BLaER1 treated with 17β-estradiol and CSF1 and Interleukin-3, amounts not matched to agents 10 nM and 100 nM (cell line): ENCODE results near the gene PCDH9.
A peak's percentile ranks its signal among the peaks of the same experiment; 100 is the strongest.
"Not testable (repeated sequence)": the region's sequence is repeated elsewhere in the genome, so short reads cannot be mapped to it uniquely, and the experiment has no call there.

Experiments
- H3K27ac ChIP-seq, 11 experiments: shearing (Covaris generic); formaldehyde crosslinking; 2 replicates each; pipeline ENCODE4 v1.8.1; 2022
- H3K27me3 ChIP-seq, 11 experiments: shearing (Covaris generic); formaldehyde crosslinking; 2 replicates each; pipeline ENCODE4 v1.8.1; 2022
- H3K36me3 ChIP-seq, 11 experiments: shearing (Covaris generic); formaldehyde crosslinking; 2 replicates each; pipeline ENCODE4 v1.8.1; 2022
- H3K4me1 ChIP-seq, 10 experiments: shearing (Covaris generic); formaldehyde crosslinking; 2 replicates each; pipeline ENCODE4 v1.8.1; 2022
- H3K4me2 ChIP-seq, 11 experiments: shearing (Covaris generic); formaldehyde crosslinking; 2 replicates each; pipeline ENCODE4 v1.8.1; 2022
- H3K4me3 ChIP-seq, 10 experiments: shearing (Covaris generic); formaldehyde crosslinking; 2 replicates each; pipeline ENCODE4 v1.8.1; 2022
- H3K9ac ChIP-seq, 11 experiments: shearing (Covaris generic); formaldehyde crosslinking; 2 replicates each; pipeline ENCODE4 v1.8.1; 2022
- H3K9me3 ChIP-seq, 11 experiments: shearing (Covaris generic); formaldehyde crosslinking; replicated peaks in 1 of 11; 2 replicates each; pipeline ENCODE4 v1.8.1; 2022
- H4K20me1 ChIP-seq, 11 experiments: shearing (Covaris generic); formaldehyde crosslinking; 2 replicates each; pipeline ENCODE4 v1.8.1; 2022
- Cebpa-rat ChIP-seq, 11 experiments: shearing (Covaris generic); IDR thresholded peaks; 2 replicates each; pipeline ENCODE4 v1.8.1; 2022

Gene PCDH9

DNA sequence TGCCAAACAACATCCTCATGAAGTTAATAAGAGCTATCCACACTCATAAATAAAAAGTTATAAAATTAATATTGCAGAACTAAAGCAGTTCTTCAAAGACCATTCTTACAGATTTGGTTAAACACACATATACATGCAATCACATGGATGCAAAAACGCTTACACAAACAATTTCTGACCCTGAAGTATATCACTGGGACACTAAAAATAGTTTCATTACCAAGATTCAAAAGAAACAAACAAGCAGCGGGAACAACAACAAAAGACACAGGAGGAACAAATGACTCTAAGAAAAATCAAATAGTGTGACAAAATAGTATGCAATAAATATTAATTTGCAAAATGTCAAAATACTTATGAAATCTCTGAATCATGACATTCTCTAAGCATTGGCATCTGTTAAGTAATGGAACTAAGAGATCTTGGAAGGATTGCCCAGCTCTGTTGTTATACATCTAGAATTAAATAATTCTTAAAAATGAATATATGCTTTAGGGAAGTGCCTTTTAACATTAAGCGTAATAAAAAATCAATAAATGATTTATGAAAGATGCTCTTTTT, 132.2 kb downstream of the PCDH9 start:
- H4K20me1 ChIP-seq: no peaks in the 10 kb centered on the region
- H3K4me2 ChIP-seq: no peak overlapping the region

DNA sequence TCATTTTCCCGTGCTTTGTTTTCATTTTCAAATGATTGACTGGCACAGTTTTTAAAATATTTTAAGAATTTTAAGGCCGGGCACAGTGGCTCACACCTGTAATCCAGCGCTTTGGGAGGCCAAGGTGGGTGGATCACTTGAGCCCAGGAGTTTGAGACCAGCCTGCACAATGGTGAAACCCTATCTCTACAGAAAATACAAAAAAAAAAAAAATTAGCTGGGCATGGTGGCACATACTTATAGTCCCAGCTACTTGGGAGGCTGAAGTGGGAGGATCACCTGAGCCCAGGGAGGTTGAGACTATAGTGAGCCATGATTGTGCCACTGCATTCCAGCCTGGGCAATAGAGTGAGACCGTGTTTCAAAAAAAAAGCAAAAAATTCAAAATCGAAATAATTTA, 133.2 kb downstream of the PCDH9 start:
- H3K9ac ChIP-seq, H3K4me3 ChIP-seq, H3K9me3 ChIP-seq, H3K27me3 ChIP-seq, H3K36me3 ChIP-seq, H3K27ac ChIP-seq, H3K4me2 ChIP-seq, H4K20me1 ChIP-seq, H3K4me1 ChIP-seq: not testable (repeated sequence)

More for the DNA sequence above, 132.2 kb downstream of the PCDH9 start:
- no peak overlapping the region for H3K4me3 ChIP-seq
- H3K27me3 ChIP-seq: no peaks in the 10 kb centered on the region
- H3K27ac ChIP-seq: no peak overlapping the region
- H3K9me3 ChIP-seq: no peaks in the 10 kb centered on the region
- H3K36me3 ChIP-seq: no peaks in the 10 kb centered on the region
- H3K9ac ChIP-seq: no peak overlapping the region
- 0 out of 20 replicates have a peak, but pooled peaks cover 0 to 4% (median 0%) of the 10 kb centered on the region in 10 experiments for H3K4me1 ChIP-seq
- no peak for TF ChIP-seq Cebpa-rat (IDR thresholded peaks at IDR 0.05)

DNA sequence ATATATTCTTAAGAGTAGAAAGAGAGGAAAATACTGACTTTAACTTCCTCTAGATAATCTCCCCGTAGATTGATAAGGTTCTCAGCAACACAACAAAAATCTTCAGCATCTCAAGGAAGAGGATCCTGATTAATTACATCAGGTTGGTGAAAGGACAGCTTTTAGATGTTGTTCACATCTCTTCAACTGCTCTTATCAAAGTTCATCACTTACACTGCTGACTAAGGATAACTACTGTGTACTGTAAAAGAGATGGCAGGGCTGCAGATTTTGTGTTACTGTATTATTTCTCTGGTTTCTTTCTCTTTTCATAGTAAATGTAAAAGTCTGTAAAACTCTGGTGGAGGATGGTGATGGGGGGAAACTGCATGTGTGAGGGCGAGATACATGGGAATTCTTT, 133.7 kb downstream of the PCDH9 start:
- H3K27ac ChIP-seq: no peak overlapping the region
- H4K20me1 ChIP-seq: no peaks in the 10 kb centered on the region
- peaks cover 0 to 4% (median 3%) of the 10 kb centered on the region in 10 experiments; a peak in 12 of 20 replicates for H3K4me1 ChIP-seq
- H3K27me3 ChIP-seq: no peaks in the 10 kb centered on the region
- H3K9ac ChIP-seq: no peak overlapping the region
- no peak overlapping the region for H3K4me3 ChIP-seq
- H3K36me3 ChIP-seq: no peaks in the 10 kb centered on the region
- H3K9me3 ChIP-seq: no peaks in the 10 kb centered on the region
- no peak for TF ChIP-seq Cebpa-rat (IDR thresholded peaks at IDR 0.05)
- no peak overlapping the region for H3K4me2 ChIP-seq

DNA sequence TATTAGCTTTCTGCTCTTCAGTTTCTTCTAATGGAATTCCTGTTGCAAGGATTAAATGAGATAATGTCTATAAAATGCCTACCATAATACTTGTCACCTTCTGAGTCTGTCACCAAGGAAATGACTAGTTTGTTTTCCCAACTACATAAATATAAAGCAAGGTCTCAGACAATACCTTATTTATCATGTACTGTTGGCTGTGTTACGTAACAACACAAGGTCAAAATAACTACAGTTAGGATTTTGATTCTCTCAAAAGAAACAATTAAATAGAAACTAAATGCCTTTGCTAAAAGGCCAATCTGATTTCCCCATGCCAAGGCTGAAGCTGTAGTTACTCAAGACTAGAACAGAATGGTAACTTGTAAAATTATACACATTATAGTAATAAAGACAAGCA, 134.5 kb downstream of the PCDH9 start:
- Histone ChIP-seq H3K4me2 (no peak overlapping the region), H3K27ac (no peak overlapping the region), H3K4me1 (peaks cover 0 to 11% (median 10%) of the 10 kb centered on the region in 10 experiments; a peak in 13 of 20 replicates), H4K20me1 (no peaks in the 10 kb centered on the region), H3K9ac (no peak overlapping the region), H3K4me3 (no peak overlapping the region), H3K27me3 (no peaks in the 10 kb centered on the region), H3K36me3 (no peaks in the 10 kb centered on the region), H3K9me3 (no peaks in the 10 kb centered on the region)
- TF ChIP-seq Cebpa-rat (IDR thresholded peaks at IDR 0.05): no peak

DNA sequence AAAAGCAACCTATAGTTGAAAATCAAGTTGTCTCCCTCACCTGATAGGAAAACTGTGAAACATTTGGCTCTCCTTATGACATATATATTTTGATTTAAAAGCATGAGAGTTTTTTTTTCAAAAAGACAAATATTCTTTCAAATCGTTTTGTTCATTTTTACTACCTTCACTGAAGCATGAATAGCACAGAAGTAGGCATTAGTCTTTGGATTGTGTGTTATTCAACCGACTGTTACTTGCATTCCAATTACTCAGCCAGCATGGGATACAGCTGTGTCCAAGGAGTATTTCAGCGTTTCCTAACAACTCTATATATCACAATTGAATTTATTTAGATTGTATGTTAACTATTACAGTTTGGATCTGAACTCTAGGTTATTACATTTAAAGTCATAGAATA, 135.2 kb downstream of the PCDH9 start:
- TF ChIP-seq Cebpa-rat (IDR thresholded peaks at IDR 0.05): no peak
- no peak overlapping the region for H3K9ac ChIP-seq
- no peaks in the 10 kb centered on the region for H3K27me3 ChIP-seq
- no peak overlapping the region for H3K4me3 ChIP-seq
- H3K36me3 ChIP-seq: no peaks in the 10 kb centered on the region
- no peaks in the 10 kb centered on the region for H4K20me1 ChIP-seq
- H3K4me1 ChIP-seq: peaks cover 0 to 16% (median 11%) of the 10 kb centered on the region in 10 experiments; a peak in 13 of 20 replicates
- H3K27ac ChIP-seq: no peak overlapping the region
- no peaks in the 10 kb centered on the region for H3K9me3 ChIP-seq
- H3K4me2 ChIP-seq: no peak overlapping the region

DNA sequence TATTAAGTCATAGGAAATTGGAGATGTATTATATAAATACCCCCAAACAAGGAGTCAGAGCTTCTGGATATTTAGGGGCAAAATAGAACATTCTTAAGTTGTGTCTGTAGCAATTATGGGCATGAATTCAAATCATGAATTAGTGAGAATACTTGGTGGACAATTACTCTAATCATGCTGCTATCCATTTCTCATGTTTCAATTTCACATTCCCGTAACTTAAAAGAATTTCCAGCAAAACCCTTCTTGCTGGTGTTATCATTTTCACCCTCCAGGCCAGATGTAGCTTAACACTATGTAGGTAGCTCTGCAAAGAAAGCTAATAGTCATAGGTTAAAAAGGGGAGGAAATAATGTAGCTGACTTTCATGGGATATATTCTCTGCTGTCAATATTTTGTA, 136.1 kb downstream of the PCDH9 start:
- TF ChIP-seq Cebpa-rat (IDR thresholded peaks at IDR 0.05): no peak
- peaks cover 0 to 16% (median 11%) of the 10 kb centered on the region in 10 experiments; a peak in 13 of 20 replicates for H3K4me1 ChIP-seq
- no peak overlapping the region for H3K4me3 ChIP-seq
- H4K20me1 ChIP-seq: no peaks in the 10 kb centered on the region
- H3K9ac ChIP-seq: no peak overlapping the region
- H3K27ac ChIP-seq: no peak overlapping the region
- no peaks in the 10 kb centered on the region for H3K36me3 ChIP-seq
- H3K9me3 ChIP-seq: no peaks in the 10 kb centered on the region
- H3K27me3 ChIP-seq: no peaks in the 10 kb centered on the region
- no peak overlapping the region for H3K4me2 ChIP-seq

DNA sequence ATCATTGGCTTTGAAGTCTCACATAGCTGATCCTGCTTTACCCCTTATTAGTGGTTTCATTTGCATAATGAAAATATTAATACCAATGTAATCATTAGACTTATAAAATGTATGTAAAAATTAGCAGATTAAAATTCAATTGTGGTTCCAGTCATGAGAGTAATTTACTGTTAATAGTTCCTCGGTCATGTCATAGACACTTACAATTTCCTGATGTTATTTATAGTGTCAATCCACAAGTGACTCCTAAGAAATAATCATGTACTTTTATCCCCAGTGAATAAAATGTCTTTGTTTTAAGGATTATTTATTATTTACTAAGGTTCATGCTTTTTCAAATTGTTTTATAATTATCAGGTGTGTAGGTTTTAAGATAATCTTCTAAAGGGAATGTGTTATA, 138.5 kb downstream of the PCDH9 start:
- no peak overlapping the region for H3K4me3 ChIP-seq
- peaks cover 0 to 16% (median 11%) of the 10 kb centered on the region in 10 experiments; a peak in 13 of 20 replicates for H3K4me1 ChIP-seq
- TF ChIP-seq Cebpa-rat (IDR thresholded peaks at IDR 0.05): no peak
- H3K27ac ChIP-seq: no peak overlapping the region
- H4K20me1 ChIP-seq: no peaks in the 10 kb centered on the region
- no peak overlapping the region for H3K9ac ChIP-seq
- H3K9me3 ChIP-seq: no peaks in the 10 kb centered on the region
- no peaks in the 10 kb centered on the region for H3K36me3 ChIP-seq
- peak overlapping the region in 9 of 11 experiments; percentile 12 to 45 (median 26); a peak in 3 of 22 replicates for H3K4me2 ChIP-seq
- H3K27me3 ChIP-seq: no peaks in the 10 kb centered on the region

DNA sequence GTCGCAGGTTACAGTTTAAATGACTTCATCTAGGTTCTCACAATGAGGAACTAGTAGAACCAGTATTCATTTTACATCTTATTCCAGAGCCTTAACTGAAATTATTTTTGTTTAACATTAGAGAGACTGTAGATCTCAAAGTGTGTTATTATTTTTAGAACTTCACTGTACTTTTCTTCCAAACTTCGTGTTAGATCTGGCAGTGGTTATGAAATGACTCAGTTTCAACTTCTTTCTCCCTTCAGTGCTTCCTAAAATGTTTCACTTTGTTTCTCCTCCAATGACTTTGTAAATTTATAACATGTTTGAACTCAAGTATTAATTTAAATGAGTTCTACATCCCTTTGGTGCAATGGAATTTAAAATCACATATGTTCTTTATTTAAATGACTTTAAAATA, 139.3 kb downstream of the PCDH9 start:
- H3K4me3 ChIP-seq: no peak overlapping the region
- H4K20me1 ChIP-seq: no peaks in the 10 kb centered on the region
- H3K4me1 ChIP-seq: peaks cover 0 to 16% (median 11%) of the 10 kb centered on the region in 10 experiments; a peak in 13 of 20 replicates
- H3K4me2 ChIP-seq: peak overlapping the region in 6 of 11 experiments; percentile 1 to 28 (median 15); a peak in 2 of 22 replicates
- H3K27ac ChIP-seq: no peak overlapping the region
- no peak overlapping the region for H3K9ac ChIP-seq
- no peak for TF ChIP-seq Cebpa-rat (IDR thresholded peaks at IDR 0.05)
- no peaks in the 10 kb centered on the region for H3K9me3 ChIP-seq
- H3K36me3 ChIP-seq: no peaks in the 10 kb centered on the region
- H3K27me3 ChIP-seq: no peaks in the 10 kb centered on the region

DNA sequence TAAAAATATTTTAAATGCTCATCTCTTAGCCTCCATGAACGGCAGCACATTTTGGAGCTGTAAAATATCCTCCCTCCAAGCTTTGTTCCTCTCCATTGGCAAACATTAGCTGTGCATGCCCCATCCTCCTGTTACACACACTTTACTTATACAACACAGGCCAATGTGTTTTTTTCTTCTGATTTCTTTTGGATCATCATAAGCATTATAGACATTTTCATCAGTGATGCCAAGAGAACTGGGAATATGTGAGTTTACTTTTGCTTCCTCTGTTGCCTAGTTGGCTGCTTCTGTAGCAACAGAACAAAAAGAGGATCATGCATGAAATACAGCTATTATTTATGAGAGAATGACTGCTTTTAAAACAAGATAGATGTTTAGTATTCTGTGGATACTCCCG, 142.6 kb downstream of the PCDH9 start:
- H3K4me2 ChIP-seq: no peak overlapping the region
- no peak overlapping the region for H3K27ac ChIP-seq
- no peak overlapping the region for H3K9ac ChIP-seq
- no peaks in the 10 kb centered on the region for H3K36me3 ChIP-seq
- no peaks in the 10 kb centered on the region for H4K20me1 ChIP-seq
- peaks cover 0 to 16% (median 11%) of the 10 kb centered on the region in 10 experiments; a peak in 13 of 20 replicates for H3K4me1 ChIP-seq
- no peaks in the 10 kb centered on the region for H3K27me3 ChIP-seq
- TF ChIP-seq Cebpa-rat (IDR thresholded peaks at IDR 0.05): no peak
- H3K4me3 ChIP-seq: no peak overlapping the region
- H3K9me3 ChIP-seq: no peaks in the 10 kb centered on the region

DNA sequence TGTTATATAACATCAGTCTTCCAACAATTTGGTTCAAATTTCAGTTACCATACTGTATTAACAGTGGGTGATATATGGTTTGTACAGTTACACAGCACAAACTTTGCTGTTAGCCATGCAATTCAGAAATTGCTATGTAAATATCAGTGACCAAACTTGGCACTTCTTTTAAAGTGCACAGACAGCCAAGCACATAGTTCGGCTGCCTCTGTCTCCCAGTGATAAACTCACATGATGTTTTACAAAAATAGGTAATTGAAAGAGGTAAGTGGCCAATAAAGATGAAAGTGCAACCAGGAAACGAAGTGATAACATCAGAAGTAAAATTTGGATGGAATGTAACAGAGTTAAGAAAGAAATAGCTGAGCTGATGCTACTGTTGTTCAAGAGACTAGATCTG, 143.9 kb downstream of the PCDH9 start:
- Histone ChIP-seq H3K9ac (no peak overlapping the region), H3K4me3 (no peak overlapping the region), H4K20me1 (no peaks in the 10 kb centered on the region), H3K9me3 (no peaks in the 10 kb centered on the region), H3K4me2 (no peak overlapping the region), H3K27ac (no peak overlapping the region), H3K36me3 (no peaks in the 10 kb centered on the region), H3K27me3 (no peaks in the 10 kb centered on the region), H3K4me1 (peaks cover 0 to 11% (median 6%) of the 10 kb centered on the region in 10 experiments; a peak in 13 of 20 replicates)
- TF ChIP-seq Cebpa-rat (IDR thresholded peaks at IDR 0.05): no peak
